ENCODE data around the gene ST6GALNAC2.
"Not testable (repeated sequence)": the region's sequence is repeated elsewhere in the genome, so short reads cannot be mapped to it uniquely, and the experiment has no call there.

Gene ST6GALNAC2

DNA sequence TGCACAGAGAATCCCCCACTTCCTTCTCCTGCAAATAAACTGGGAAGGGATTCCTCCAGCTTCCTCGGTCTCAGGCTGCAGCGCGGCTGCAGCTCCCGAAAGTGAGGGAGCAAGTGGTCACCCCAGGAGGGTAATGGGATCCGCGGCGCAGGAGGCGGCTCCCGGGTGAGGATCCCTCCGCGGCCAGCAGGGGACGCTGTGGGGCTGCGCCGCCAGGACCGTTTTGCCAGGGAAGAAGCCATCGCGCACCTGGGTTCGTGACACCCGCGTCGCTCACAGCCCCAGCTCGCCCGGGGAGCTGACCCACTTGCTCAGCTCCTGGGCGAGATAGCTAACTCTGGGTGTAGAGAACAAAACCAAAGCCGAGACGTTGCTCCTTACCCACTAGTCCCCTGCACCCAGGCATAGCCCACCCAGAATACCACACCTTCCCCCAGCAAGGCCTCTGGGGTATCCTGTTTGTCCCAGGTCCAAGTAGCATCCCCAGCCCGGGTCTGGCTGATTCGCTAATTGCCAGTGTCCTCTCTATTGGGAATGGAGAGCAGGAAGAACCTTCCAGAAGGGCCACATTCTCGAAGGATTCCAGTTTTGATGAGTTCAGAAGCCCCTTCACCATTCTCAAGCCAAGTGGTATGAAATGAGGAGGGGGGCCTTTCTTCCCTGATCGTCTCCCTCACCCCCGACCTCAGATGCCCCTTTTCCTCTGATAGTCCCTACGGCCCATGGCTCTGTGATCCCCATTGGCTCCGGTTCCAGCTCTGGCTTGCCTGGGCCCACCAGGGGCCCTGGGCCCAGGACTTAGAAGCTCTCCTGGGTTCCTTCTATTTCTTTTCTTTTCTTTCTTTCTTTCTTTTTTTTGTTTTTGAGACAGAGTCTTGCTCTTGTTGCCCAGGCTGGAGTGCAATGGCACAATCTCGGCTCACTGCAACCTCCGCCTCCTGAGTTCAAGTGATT lies 62.3 kb downstream of the ST6GALNAC2 start:
- Histone ChIP-seq H3K9ac (no peak overlapping the region), H3K4me2 (ENCODE audit: low read length) (peak overlapping the region; percentile 49), H3K27ac (no peak overlapping the region), H3K4me3 (ENCODE audit: low read depth, low read length) (peak overlapping the region; percentile 11), H3K4me1 (peaks cover 12% of the 10 kb centered on the region), H3K36me3 (ENCODE audit: control insufficient read depth, insufficient read depth, low read length) (no peaks in the 10 kb centered on the region), H3K79me2 (no peaks in the 10 kb centered on the region), H3K27me3 (ENCODE audit: control insufficient read depth, insufficient read depth, low read length) (no peaks in the 10 kb centered on the region), H2AFZ (peak overlapping the region; percentile 65), H3K9me3 (ENCODE audit: control insufficient read depth, low read length) (no peaks in the 10 kb centered on the region)
- TF ChIP-seq, protein P1, sequence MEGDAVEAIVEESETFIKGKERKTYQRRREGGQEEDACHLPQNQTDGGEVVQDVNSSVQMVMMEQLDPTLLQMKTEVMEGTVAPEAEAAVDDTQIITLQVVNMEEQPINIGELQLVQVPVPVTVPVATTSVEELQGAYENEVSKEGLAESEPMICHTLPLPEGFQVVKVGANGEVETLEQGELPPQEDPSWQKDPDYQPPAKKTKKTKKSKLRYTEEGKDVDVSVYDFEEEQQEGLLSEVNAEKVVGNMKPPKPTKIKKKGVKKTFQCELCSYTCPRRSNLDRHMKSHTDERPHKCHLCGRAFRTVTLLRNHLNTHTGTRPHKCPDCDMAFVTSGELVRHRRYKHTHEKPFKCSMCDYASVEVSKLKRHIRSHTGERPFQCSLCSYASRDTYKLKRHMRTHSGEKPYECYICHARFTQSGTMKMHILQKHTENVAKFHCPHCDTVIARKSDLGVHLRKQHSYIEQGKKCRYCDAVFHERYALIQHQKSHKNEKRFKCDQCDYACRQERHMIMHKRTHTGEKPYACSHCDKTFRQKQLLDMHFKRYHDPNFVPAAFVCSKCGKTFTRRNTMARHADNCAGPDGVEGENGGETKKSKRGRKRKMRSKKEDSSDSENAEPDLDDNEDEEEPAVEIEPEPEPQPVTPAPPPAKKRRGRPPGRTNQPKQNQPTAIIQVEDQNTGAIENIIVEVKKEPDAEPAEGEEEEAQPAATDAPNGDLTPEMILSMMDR (IDR thresholded peaks at IDR 0.05): peak; percentile 100

DNA sequence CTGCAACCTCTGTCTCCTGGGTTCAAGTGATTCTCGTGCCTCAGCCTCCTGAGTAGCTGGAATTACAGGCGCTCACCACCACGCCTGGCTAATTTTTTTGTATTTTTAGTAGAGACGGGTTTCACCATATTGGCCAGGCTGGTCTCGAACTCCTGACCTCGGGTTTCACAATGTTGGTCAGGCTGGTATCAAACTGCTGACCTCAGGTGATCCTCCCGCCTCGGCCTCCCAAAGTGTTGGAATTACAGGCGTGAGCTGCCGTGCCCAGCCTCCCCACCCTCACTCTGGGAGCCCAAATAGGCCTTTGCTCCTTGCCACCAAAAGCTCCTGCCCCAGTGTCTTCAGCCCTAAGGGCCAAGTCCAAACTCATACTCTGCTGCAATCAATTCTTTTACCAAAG lies 64.0 kb downstream of the ST6GALNAC2 start:
- not testable (repeated sequence) for H3K27ac ChIP-seq; H3K9me3 ChIP-seq (ENCODE audit: control insufficient read depth, low read length)
- H3K4me1 ChIP-seq: peaks cover 12% of the 10 kb centered on the region

DNA sequence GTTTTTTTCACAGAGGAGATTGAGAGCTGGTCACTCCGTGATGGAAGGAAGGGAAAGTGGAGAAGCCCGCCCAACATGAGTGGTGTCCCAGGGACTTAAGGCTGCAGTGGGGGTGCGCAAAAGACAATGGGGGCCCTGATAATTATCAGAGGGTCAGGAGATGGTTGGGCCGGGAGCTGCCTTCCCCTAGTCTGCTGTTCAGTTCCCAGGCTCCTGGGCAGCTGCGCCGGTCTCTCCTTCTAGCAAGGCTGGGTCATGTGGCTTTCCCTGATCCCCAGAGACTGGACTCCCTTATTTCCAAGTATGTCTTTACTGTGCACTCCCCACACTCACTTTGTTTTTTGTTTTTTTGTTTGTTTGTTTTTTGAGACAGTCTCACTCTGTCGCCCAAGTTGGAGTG lies 64.4 kb downstream of the ST6GALNAC2 start:
- no peak overlapping the region for H3K4me2 ChIP-seq (ENCODE audit: low read length)
- no peak overlapping the region for H2AFZ ChIP-seq
- H3K4me1 ChIP-seq: peaks cover 12% of the 10 kb centered on the region

More for the DNA sequence above, 64.0 kb downstream of the ST6GALNAC2 start:
- H3K79me2 ChIP-seq; H3K4me2 ChIP-seq (ENCODE audit: low read length); H3K36me3 ChIP-seq (ENCODE audit: control insufficient read depth, insufficient read depth, low read length); H3K9ac ChIP-seq; H2AFZ ChIP-seq; H3K4me3 ChIP-seq (ENCODE audit: low read depth, low read length); H3K27me3 ChIP-seq (ENCODE audit: control insufficient read depth, insufficient read depth, low read length): not testable (repeated sequence)

DNA sequence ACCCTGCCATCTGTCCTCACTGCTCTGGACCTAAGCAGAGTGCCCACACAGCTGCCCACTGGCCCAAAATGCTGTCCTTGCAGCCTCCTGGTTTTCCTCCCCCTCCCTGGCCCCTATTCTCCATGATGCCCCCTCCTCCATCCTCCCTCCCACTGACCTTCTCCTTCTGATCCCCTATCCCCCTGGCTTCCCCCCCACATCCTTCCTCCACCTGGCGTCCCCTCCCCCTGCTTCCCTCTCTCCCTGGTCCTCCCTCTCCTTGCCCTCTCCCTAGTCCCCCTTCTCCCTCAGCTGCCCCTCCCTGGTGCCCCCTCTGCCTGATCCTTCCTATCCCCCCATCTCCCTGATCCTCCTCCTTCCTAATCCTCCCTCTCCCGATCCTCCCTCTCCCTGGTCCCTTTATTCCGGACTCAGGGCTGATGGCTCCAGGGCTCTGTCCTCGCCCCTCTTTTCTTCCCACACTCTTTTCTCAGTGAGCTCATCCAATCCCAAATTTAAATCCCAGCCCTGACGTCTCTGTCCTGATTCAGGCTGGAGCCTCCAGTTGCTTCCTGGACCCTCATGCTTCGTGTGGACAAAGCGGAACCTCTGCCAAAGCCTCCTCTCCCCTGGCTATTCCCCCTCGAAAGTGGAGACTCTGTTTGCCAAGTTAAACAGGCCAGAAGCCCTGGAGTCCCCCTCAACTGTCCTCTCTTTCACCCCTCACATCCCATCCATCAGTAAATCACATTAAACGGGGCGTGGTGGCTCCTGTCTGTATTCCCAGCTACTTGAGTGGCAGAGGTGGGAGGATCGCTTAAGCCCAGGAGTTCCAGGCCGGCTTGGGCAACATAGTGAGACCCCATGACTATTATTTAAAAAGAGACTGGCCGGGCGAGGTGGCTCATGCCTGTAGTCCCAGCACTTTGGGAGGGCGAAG lies 66.4 kb downstream of the ST6GALNAC2 start:
- TF ChIP-seq, protein P1 (IDR thresholded peaks at IDR 0.05): no peak
- H3K4me1 ChIP-seq: peaks cover 4% of the 10 kb centered on the region

More for the DNA sequence above, 64.4 kb downstream of the ST6GALNAC2 start:
- Histone ChIP-seq H3K4me3 (ENCODE audit: low read depth, low read length) (no peak overlapping the region), H3K9ac (no peak overlapping the region), H3K27ac (no peak overlapping the region), H3K9me3 (ENCODE audit: control insufficient read depth, low read length) (no peaks in the 10 kb centered on the region), H3K79me2 (no peaks in the 10 kb centered on the region), H3K36me3 (ENCODE audit: control insufficient read depth, insufficient read depth, low read length) (no peaks in the 10 kb centered on the region), H3K27me3 (ENCODE audit: control insufficient read depth, insufficient read depth, low read length) (no peaks in the 10 kb centered on the region)
- TF ChIP-seq, protein P1 (IDR thresholded peaks at IDR 0.05): no peak

DNA sequence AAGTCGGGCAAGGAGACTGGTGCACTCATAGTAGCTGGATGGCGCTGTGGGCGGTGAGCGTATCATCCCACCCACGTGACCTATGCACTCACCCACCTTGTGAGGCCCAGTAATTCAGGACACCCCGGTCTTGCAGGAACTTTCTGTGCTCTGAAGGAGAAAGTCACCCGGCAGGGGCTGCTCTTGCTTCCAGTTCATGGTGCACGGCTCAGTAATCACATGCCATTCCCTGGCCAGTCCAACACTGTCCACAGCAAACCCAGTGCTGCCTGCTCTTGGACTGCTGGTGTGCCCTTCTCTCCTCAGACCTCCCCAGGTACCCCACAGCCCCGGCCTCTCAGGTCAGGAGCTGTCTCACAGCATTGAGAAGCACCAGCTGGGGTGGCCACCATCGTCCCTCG lies 68.0 kb downstream of the ST6GALNAC2 start:
- Histone ChIP-seq H2AFZ (no peak overlapping the region), H3K9ac (no peak overlapping the region), H3K79me2 (no peaks in the 10 kb centered on the region), H3K9me3 (ENCODE audit: control insufficient read depth, low read length) (no peaks in the 10 kb centered on the region), H3K4me2 (ENCODE audit: low read length) (no peak overlapping the region), H3K27ac (no peak overlapping the region), H3K36me3 (ENCODE audit: control insufficient read depth, insufficient read depth, low read length) (no peaks in the 10 kb centered on the region), H3K4me1 (no peaks in the 10 kb centered on the region), H3K27me3 (ENCODE audit: control insufficient read depth, insufficient read depth, low read length) (no peaks in the 10 kb centered on the region), H3K4me3 (ENCODE audit: low read depth, low read length) (no peak overlapping the region)
- TF ChIP-seq, protein P1 (IDR thresholded peaks at IDR 0.05): no peak

More for the DNA sequence above, 66.4 kb downstream of the ST6GALNAC2 start:
- Histone ChIP-seq H3K27ac (no peak overlapping the region), H3K4me3 (ENCODE audit: low read depth, low read length) (no peak overlapping the region), H3K79me2 (no peaks in the 10 kb centered on the region), H3K9me3 (ENCODE audit: control insufficient read depth, low read length) (no peaks in the 10 kb centered on the region), H3K4me2 (ENCODE audit: low read length) (no peak overlapping the region), H3K27me3 (ENCODE audit: control insufficient read depth, insufficient read depth, low read length) (no peaks in the 10 kb centered on the region), H2AFZ (no peak overlapping the region), H3K36me3 (ENCODE audit: control insufficient read depth, insufficient read depth, low read length) (no peaks in the 10 kb centered on the region), H3K9ac (no peak overlapping the region)

Measured in parathyroid adenoma (tissue), 2 donors.